DND-41 (cell line): ENCODE measurements around the gene TESMIN.

Experiments
- ATAC-seq: fragments of 200-7000 bp; cut with Tn5 transposase; 3 replicates; pipeline ENCODE4 v1.9.1; 2021; ENCODE audit warnings: low read depth; ENCODE audit not compliant: insufficient read depth
- DNase-seq: peaks from one replicate; pipeline ENCODE4 v3.0.0-alpha.2; 2020
- H2AFZ ChIP-seq: 2 replicates; pipeline ENCODE4 v1.6.0; 2012; ENCODE audit warnings: low read depth, low read length
- H3K27ac ChIP-seq: 2 replicates; pipeline ENCODE4 v1.5.1; 2012; ENCODE audit warnings: low read length, inconsistent platforms
- H3K27me3 ChIP-seq: fragments of 200-600 bp; sonication (generic); 2 replicates; pipeline ENCODE4 v1.6.0; 2012; ENCODE audit warnings: low read length, mild to moderate bottlenecking, inconsistent platforms; ENCODE audit not compliant: insufficient read depth, poor library complexity
- H3K36me3 ChIP-seq: 2 replicates; pipeline ENCODE4 v1.5.1; 2012; ENCODE audit warnings: low read length, inconsistent platforms; ENCODE audit not compliant: insufficient read depth
- H3K4me1 ChIP-seq: 2 replicates; pipeline ENCODE4 v1.5.1; 2012; ENCODE audit warnings: mild to moderate bottlenecking, low read length; ENCODE audit not compliant: insufficient read depth
- H3K4me2 ChIP-seq: 2 replicates; pipeline ENCODE4 v1.6.0; 2012; ENCODE audit warnings: mild to moderate bottlenecking, moderate library complexity, low read length, inconsistent platforms; ENCODE audit not compliant: insufficient read depth
- H3K4me3 ChIP-seq, 2 experiments: fragments of 200-600 bp in 1 of 2; shearing (Covaris generic) in 1 of 2; 2 replicates each; pipeline ENCODE4 v1.5.1; 2012 to 2016; ENCODE audit warnings: inconsistent platforms in 2 of 2, low read length in 2 of 2, mild to moderate bottlenecking in 2 of 2, low read depth in 1 of 2, moderate library complexity in 1 of 2
- H3K79me2 ChIP-seq: 2 replicates; pipeline ENCODE4 v1.6.0; 2012; ENCODE audit warnings: low read length, inconsistent platforms; ENCODE audit not compliant: insufficient read depth
- H3K9ac ChIP-seq: 2 replicates; pipeline ENCODE4 v1.6.0; 2012; ENCODE audit warnings: low read depth, mild to moderate bottlenecking, inconsistent platforms, low read length, moderate library complexity
- H3K9me3 ChIP-seq: 2 replicates; pipeline ENCODE4 v1.5.1; 2012; ENCODE audit warnings: low read length, moderate library complexity, mild to moderate bottlenecking, inconsistent platforms; ENCODE audit not compliant: insufficient read depth, severe bottlenecking
- H4K20me1 ChIP-seq: 2 replicates; pipeline ENCODE4 v1.6.0; 2012; ENCODE audit warnings: low read length; ENCODE audit not compliant: insufficient read depth
- CTCF ChIP-seq: IDR thresholded peaks from 2 replicates; pipeline ENCODE4 v1.5.1; 2012; ENCODE audit warnings: borderline replicate concordance, low read length, moderate library complexity, mild to moderate bottlenecking; ENCODE audit not compliant: poor library complexity, severe bottlenecking; ENCODE audit errors: extremely low read depth
- EZH2 ChIP-seq: IDR thresholded peaks from 3 replicates; pipeline ENCODE4 v1.6.1; 2012; ENCODE audit warnings: borderline replicate concordance, low read depth, mild to moderate bottlenecking, moderate library complexity, low read length, inconsistent platforms; ENCODE audit not compliant: severe bottlenecking

TESMIN gene

DNA sequence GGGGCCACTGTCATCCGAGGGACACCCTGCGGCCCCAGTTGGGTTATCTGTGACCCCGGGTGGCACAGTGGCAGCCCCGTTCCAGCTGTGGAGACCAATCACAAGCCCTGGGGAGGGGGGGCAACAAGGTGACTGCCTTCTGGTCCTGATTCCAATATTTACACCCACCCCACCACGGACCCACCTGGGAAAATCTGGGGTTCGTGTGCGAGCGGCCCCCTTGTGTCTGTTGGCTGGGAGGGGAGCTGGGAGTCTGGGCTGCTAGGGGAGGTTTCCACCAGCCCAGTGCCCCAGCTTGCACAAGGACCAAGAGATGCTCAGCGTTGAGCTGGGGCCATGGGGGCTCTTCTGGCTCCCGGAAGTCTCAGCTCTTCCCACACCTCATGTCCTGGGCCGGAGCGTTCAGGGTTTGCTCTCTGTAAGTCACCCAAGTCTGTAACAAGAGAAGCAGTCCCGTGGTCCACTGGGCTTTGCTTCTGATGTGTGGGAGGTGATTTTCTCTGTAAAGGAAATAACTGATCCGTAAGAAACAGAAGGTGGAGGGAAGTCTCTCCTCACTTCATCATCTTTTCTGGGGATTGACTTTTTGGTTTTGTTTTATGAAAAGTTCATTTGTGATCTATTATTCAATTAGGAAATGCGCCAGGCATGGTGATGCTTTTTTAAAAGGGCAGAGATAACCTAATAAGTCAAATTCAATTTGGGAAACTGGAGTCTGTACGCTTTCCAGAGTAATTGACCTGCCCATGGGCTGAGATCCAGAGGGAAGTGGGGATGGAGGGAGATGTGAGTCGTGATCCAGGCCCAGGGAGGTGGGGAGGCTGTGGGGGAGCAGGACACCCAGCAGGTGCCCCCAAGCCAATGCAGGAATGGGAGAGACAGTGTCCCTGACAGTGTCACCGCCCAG is 89.4 kb downstream of the TESMIN start:
- no peaks in the 10 kb centered on the region for H3K27me3 ChIP-seq
- no peak for ATAC-seq

DNA sequence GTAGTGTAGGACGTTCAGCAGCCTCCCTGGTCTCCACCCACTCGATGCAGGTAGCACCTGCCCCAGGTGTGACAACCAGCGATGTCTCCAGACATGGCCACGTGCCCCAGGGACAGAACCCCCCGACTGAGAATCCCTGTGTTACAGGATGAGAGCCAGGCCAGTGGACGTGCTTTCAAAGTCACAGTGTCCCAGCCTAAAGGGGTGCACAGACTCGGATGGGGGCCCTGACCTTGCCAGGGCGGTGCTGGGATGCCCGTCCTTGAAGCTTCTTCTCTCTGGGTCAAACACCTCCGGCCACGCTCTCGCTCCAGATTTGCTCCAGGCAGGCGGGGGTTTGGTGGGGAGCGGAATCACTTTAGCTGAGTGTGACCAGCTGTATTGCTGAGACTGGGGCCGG is 90.3 kb downstream of the TESMIN start:
- Histone ChIP-seq H3K4me3 (no peak overlapping the region), H3K27me3 (no peaks in the 10 kb centered on the region), H3K9ac (no peak overlapping the region), H3K4me2 (no peak overlapping the region), H2AFZ (no peak overlapping the region), H3K4me1 (no peaks in the 10 kb centered on the region), H3K36me3 (no peaks in the 10 kb centered on the region), H3K79me2 (no peaks in the 10 kb centered on the region), H3K9me3 (no peaks in the 10 kb centered on the region), H4K20me1 (no peaks in the 10 kb centered on the region), H3K27ac (no peak overlapping the region)
- ATAC-seq, result no peak
- DNase-seq, result no peak
- TF ChIP-seq CTCF (no peak), EZH2 (no peak)

More for the DNA sequence above, 89.4 kb downstream of the TESMIN start:
- H3K9ac ChIP-seq, result no peak overlapping the region
- DNase-seq, result no peak
- no peaks in the 10 kb centered on the region for H3K4me1 ChIP-seq
- no peak overlapping the region for H3K27ac ChIP-seq
- no peak overlapping the region for H3K4me2 ChIP-seq
- H3K4me3 ChIP-seq, result no peak overlapping the region
- H2AFZ ChIP-seq, result no peak overlapping the region
- no peaks in the 10 kb centered on the region for H3K9me3 ChIP-seq
- H4K20me1 ChIP-seq, result no peaks in the 10 kb centered on the region
- H3K79me2 ChIP-seq, result no peaks in the 10 kb centered on the region
- TF ChIP-seq EZH2, result no peak
- TF ChIP-seq CTCF, result no peak
- H3K36me3 ChIP-seq, result no peaks in the 10 kb centered on the region

DNA sequence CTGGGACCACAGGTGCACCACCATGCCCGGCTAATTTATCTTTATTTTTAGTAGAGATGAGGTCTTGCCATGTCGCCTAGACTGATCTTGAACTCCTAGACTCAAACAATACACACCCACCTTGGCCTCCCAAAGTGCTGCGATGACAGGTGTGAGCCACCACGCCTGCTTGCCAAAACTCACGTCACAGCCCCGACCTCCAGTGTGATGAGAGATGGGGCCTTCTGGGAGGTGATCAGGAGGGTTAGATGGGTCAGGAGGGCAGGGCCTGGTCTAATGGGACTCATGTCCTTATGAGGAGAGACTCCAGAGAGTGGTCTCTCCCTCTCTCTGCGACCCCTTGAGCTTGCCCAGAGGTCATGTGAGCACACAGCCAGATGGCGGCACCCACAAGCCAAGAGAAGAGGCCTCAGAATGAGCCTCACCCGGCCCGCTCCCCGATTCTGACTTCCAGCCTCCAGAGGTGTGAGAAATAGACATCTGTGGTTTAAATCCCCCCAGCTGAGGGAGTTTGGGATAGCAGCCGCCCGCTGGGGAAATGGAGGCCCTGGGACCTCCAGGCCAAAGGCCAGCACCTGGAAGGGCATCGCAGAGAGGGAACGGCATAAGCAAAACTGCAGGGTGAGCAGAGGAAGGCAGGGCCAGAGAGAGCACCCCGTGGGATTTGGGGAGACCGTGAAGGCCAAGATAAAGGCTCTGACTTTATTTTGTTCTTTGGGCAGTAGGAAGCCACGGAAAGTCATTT is 91.1 kb downstream of the TESMIN start:
- Histone ChIP-seq H3K4me1 (no peaks in the 10 kb centered on the region), H3K4me2 (no peak overlapping the region), H2AFZ (no peak overlapping the region), H3K4me3 (no peak overlapping the region), H3K36me3 (no peaks in the 10 kb centered on the region), H3K27me3 (no peaks in the 10 kb centered on the region), H3K9me3 (no peaks in the 10 kb centered on the region), H4K20me1 (no peaks in the 10 kb centered on the region), H3K9ac (no peak overlapping the region), H3K27ac (no peak overlapping the region), H3K79me2 (no peaks in the 10 kb centered on the region)
- TF ChIP-seq CTCF, result no peak
- TF ChIP-seq EZH2, result no peak
- DNase-seq (no peak), ATAC-seq (no peak)
